Measurements from ENCODE around the gene KRTAP12-2. TPM values are rescaled to one million over a fixed set of nuclear protein-coding genes. Genes with fewer than 3 reads are reported as not detected.

The KRTAP12-2 gene
- total RNA-seq, 1 donor from 2014 or later = not detected

DNA sequence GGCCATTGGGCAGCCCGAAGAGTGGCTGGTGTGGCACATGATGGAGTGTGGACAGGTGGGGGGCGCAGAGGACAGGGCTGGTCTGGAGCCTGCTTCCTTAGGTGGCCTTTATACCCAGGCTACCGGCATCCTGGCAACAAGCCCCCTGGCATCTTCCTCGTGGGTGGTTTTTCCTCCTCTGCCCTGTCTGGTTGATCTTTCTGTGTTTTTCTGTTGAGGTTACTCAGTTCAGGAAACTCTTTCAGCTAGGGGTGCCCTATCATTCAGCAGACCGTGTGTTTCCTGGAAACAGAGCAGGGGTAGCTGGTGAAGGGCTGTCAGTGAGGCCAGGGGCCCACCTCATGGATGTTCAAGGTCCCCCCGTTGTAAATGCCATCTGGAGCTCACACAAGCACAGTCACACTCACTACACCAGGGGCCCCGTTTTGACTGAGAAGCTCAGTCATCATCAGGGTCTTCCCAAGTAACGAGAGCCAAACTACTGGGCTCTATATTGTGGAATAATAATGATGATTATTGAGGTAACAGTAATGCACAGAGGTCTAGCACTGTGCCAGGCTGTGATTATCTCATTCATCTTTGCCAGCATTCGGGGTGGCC is 12.1 kb downstream of the KRTAP12-2 start, which contains the start of gene KRTAP12-4:
KRTAP12-4 (minus strand) TSS at position 84 of the 600 bp plus-strand sequence; CDS start at position 39, 45 bp downstream.
- peaks cover 28% of the 10 kb centered on the region for H3K36me3 Mint-ChIP-seq (ENCODE audit: unreplicated experiment)
- H3K4me1 Mint-ChIP-seq (ENCODE audit: low read depth, unreplicated experiment) = peaks cover 3% of the 10 kb centered on the region
- H3K4me3 Mint-ChIP-seq (ENCODE audit: unreplicated experiment) = no peak within 1 kb of the TSS
- no peak for DNase-seq
- H3K27ac Mint-ChIP-seq (ENCODE audit: unreplicated experiment) = no peak within 1 kb of the TSS
- no peak for TF ChIP-seq CTCF (IDR thresholded peaks at IDR 0.05; ENCODE audit: partially characterized antibody, unreplicated experiment)
- peaks cover 14% of the 10 kb centered on the region for H3K9me3 Mint-ChIP-seq (ENCODE audit: unreplicated experiment)
- H3K27me3 Mint-ChIP-seq (ENCODE audit: unreplicated experiment) = peaks cover 3% of the 10 kb centered on the region

GRCh38 chr21:44653656-44654575 is 12.8 kb downstream of the KRTAP12-2 start:
- Mint-ChIP-seq H3K36me3 (ENCODE audit: unreplicated experiment) (peaks cover 27% of the 10 kb centered on the region), H3K9me3 (ENCODE audit: unreplicated experiment) (peaks cover 14% of the 10 kb centered on the region), H3K27ac (ENCODE audit: unreplicated experiment) (no peak overlapping the region), H3K4me1 (ENCODE audit: low read depth, unreplicated experiment) (no peaks in the 10 kb centered on the region), H3K4me3 (ENCODE audit: unreplicated experiment) (no peak overlapping the region), H3K27me3 (ENCODE audit: unreplicated experiment) (peaks cover 4% of the 10 kb centered on the region)
- no peak for DNase-seq
- no peak for TF ChIP-seq CTCF (IDR thresholded peaks at IDR 0.05; ENCODE audit: partially characterized antibody, unreplicated experiment)

- Mint-ChIP-seq H3K4me3 (ENCODE audit: unreplicated experiment) (no peak overlapping the region), H3K27ac (ENCODE audit: unreplicated experiment) (no peak overlapping the region), H3K36me3 (ENCODE audit: unreplicated experiment) (peaks cover 22% of the 10 kb centered on the region), H3K27me3 (ENCODE audit: unreplicated experiment) (peaks cover 4% of the 10 kb centered on the region), H3K4me1 (ENCODE audit: low read depth, unreplicated experiment) (no peaks in the 10 kb centered on the region), H3K9me3 (ENCODE audit: unreplicated experiment) (peaks cover 16% of the 10 kb centered on the region)
- no peak for TF ChIP-seq CTCF (IDR thresholded peaks at IDR 0.05; ENCODE audit: partially characterized antibody, unreplicated experiment)
- no peak for DNase-seq
These were observed 13.6 kb downstream of the KRTAP12-2 start for GRCh38 chr21:44653123-44653522.

- no peak for DNase-seq
- H3K4me1 Mint-ChIP-seq (ENCODE audit: low read depth, unreplicated experiment) = peaks cover 6% of the 10 kb centered on the region
- H3K36me3 Mint-ChIP-seq (ENCODE audit: unreplicated experiment) = peaks cover 2% of the 10 kb centered on the region
- H3K27me3 Mint-ChIP-seq (ENCODE audit: unreplicated experiment) = peaks cover 9% of the 10 kb centered on the region
- TF ChIP-seq CTCF (IDR thresholded peaks at IDR 0.05; ENCODE audit: partially characterized antibody, unreplicated experiment) = no peak
- H3K27ac Mint-ChIP-seq (ENCODE audit: unreplicated experiment) = no peak overlapping the region
- H3K4me3 Mint-ChIP-seq (ENCODE audit: unreplicated experiment) = no peak overlapping the region
- peaks cover 19% of the 10 kb centered on the region for H3K9me3 Mint-ChIP-seq (ENCODE audit: unreplicated experiment)
These were observed 15.6 kb downstream of the KRTAP12-2 start for GRCh38 chr21:44650973-44651675.
